Ishikawa (cell line): ENCODE results near the gene ABCB6.

Source experiments
- RAD21 ChIP-seq: IDR thresholded peaks from 2 replicates; pipeline ENCODE4 v1.6.1; 2012; ENCODE audit warnings: low read depth
- TAF1 ChIP-seq: IDR thresholded peaks from 2 replicates; pipeline ENCODE4 v1.6.1; 2012; ENCODE audit warnings: low read depth, mild to moderate bottlenecking
- TCF12 ChIP-seq: IDR thresholded peaks from 2 replicates; pipeline ENCODE4 v1.6.1; 2012; ENCODE audit warnings: low read depth
- TEAD4 ChIP-seq: IDR thresholded peaks from 2 replicates; pipeline ENCODE4 v1.6.1; 2012
- TF ChIP-seq, protein P1 (sequence below): IDR thresholded peaks from 2 replicates; pipeline ENCODE4 v1.6.1; 2012
- TF ChIP-seq, protein P2 (sequence below): IDR thresholded peaks from 2 replicates; pipeline ENCODE4 v1.6.1; 2012; ENCODE audit warnings: low read depth, mild to moderate bottlenecking
- TF ChIP-seq, protein P3 (sequence below): IDR thresholded peaks from 2 replicates; pipeline ENCODE4 v1.6.1; 2012

GRCh38 chr2:219245899-219246230, 27.1 kb upstream of the ABCB6 start:
- TF ChIP-seq TCF12 (no peak), RAD21 (no peak), TAF1 (no peak), TEAD4 (no peak)
- TF ChIP-seq, protein P1, sequence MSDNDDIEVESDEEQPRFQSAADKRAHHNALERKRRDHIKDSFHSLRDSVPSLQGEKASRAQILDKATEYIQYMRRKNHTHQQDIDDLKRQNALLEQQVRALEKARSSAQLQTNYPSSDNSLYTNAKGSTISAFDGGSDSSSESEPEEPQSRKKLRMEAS, result no peak
- TF ChIP-seq, protein P2, sequence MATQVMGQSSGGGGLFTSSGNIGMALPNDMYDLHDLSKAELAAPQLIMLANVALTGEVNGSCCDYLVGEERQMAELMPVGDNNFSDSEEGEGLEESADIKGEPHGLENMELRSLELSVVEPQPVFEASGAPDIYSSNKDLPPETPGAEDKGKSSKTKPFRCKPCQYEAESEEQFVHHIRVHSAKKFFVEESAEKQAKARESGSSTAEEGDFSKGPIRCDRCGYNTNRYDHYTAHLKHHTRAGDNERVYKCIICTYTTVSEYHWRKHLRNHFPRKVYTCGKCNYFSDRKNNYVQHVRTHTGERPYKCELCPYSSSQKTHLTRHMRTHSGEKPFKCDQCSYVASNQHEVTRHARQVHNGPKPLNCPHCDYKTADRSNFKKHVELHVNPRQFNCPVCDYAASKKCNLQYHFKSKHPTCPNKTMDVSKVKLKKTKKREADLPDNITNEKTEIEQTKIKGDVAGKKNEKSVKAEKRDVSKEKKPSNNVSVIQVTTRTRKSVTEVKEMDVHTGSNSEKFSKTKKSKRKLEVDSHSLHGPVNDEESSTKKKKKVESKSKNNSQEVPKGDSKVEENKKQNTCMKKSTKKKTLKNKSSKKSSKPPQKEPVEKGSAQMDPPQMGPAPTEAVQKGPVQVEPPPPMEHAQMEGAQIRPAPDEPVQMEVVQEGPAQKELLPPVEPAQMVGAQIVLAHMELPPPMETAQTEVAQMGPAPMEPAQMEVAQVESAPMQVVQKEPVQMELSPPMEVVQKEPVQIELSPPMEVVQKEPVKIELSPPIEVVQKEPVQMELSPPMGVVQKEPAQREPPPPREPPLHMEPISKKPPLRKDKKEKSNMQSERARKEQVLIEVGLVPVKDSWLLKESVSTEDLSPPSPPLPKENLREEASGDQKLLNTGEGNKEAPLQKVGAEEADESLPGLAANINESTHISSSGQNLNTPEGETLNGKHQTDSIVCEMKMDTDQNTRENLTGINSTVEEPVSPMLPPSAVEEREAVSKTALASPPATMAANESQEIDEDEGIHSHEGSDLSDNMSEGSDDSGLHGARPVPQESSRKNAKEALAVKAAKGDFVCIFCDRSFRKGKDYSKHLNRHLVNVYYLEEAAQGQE, result no peak
- TF ChIP-seq, protein P3, sequence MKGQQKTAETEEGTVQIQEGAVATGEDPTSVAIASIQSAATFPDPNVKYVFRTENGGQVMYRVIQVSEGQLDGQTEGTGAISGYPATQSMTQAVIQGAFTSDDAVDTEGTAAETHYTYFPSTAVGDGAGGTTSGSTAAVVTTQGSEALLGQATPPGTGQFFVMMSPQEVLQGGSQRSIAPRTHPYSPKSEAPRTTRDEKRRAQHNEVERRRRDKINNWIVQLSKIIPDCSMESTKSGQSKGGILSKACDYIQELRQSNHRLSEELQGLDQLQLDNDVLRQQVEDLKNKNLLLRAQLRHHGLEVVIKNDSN, result no peak
